GM23338 (cell line): ENCODE data around the gene RBM19. TPM values are rescaled to one million over a fixed set of nuclear protein-coding genes. Genes with fewer than 3 reads are reported as not detected.

Experiments
- ATAC-seq: fragments of 200-7000 bp; cut with Tn5 transposase; 3 replicates; pipeline ENCODE4 v1.9.1; 2020
- DNase-seq: peaks from one replicate; pipeline ENCODE4 v3.0.0-alpha.2; 2015; ENCODE audit warnings: low spot score
- H2AFZ ChIP-seq: fragments of 200-600 bp; sonication (generic); 2 replicates; pipeline ENCODE4 v1.8.0; 2016; ENCODE audit warnings: antibody characterized with exemption, mild to moderate bottlenecking, moderate library complexity
- H3F3A ChIP-seq: fragments of 200-600 bp; sonication (generic); replicated peaks from 2 replicates; pipeline ENCODE4 v1.8.0; 2017; ENCODE audit warnings: antibody characterized with exemption, mixed run types, low read depth
- H3K27ac ChIP-seq: fragments of 200-600 bp; sonication (generic); 2 replicates; pipeline ENCODE4 v1.6.1; 2016; ENCODE audit warnings: low read depth
- H3K27me3 ChIP-seq: fragments of 200-600 bp; sonication (generic); 2 replicates; pipeline ENCODE4 v1.8.0; 2016; ENCODE audit warnings: mild to moderate bottlenecking, mixed run types, moderate library complexity; ENCODE audit not compliant: insufficient read depth
- H3K36me3 ChIP-seq: fragments of 200-600 bp; sonication (generic); 2 replicates; pipeline ENCODE4 v1.8.0; 2016; ENCODE audit warnings: mild to moderate bottlenecking; ENCODE audit not compliant: insufficient read depth
- H3K4me1 ChIP-seq: fragments of 200-600 bp; sonication (generic); 2 replicates; pipeline ENCODE4 v1.8.0; 2016; ENCODE audit warnings: mild to moderate bottlenecking, moderate library complexity; ENCODE audit not compliant: insufficient read depth
- H3K4me2 ChIP-seq: fragments of 200-600 bp; sonication (generic); 2 replicates; pipeline ENCODE4 v1.7.1; 2017; ENCODE audit warnings: mixed run types
- H3K4me3 ChIP-seq: fragments of 200-600 bp; sonication (generic); 2 replicates; pipeline ENCODE4 v1.6.1; 2016; ENCODE audit warnings: mixed run types
- H3K79me2 ChIP-seq: fragments of 200-600 bp; sonication (generic); replicated peaks from 2 replicates; pipeline ENCODE4 v1.8.0; 2017; ENCODE audit warnings: mild to moderate bottlenecking; ENCODE audit not compliant: insufficient read depth
- H3K9me2 ChIP-seq: fragments of 200-600 bp; sonication (generic); 2 replicates; pipeline ENCODE4 v1.8.0; 2017; ENCODE audit not compliant: insufficient read depth
- H4K20me1 ChIP-seq: fragments of 200-600 bp; sonication (generic); replicated peaks from 2 replicates; pipeline ENCODE4 v1.8.0; 2017; ENCODE audit warnings: mild to moderate bottlenecking; ENCODE audit not compliant: insufficient read depth
- H3K27ac Mint-ChIP-seq: 2 replicates; pipeline ENCODE4 v1.8.0; 2020; ENCODE audit warnings: inconsistent platforms, mild to moderate bottlenecking, moderate library complexity, mixed read lengths
- H3K27me3 Mint-ChIP-seq: 3 replicates; pipeline ENCODE4 v1.8.0; 2022; ENCODE audit warnings: low read depth, mild to moderate bottlenecking, moderate library complexity, mixed read lengths, inconsistent platforms; ENCODE audit not compliant: insufficient read depth, poor library complexity
- H3K36me3 Mint-ChIP-seq: 3 replicates; pipeline ENCODE4 v1.8.0; 2021; ENCODE audit warnings: low read depth, mild to moderate bottlenecking, inconsistent platforms, moderate library complexity, mixed read lengths
- H3K4me1 Mint-ChIP-seq: 3 replicates; pipeline ENCODE4 v1.8.0; 2020; ENCODE audit warnings: mild to moderate bottlenecking, inconsistent platforms, mixed read lengths
- H3K4me3 Mint-ChIP-seq: 3 replicates; pipeline ENCODE4 v1.8.0; 2021; ENCODE audit warnings: moderate library complexity, mild to moderate bottlenecking, inconsistent platforms, mixed read lengths
- H3K9me3 Mint-ChIP-seq: 3 replicates; pipeline ENCODE4 v1.8.0; 2020; ENCODE audit warnings: moderate library complexity, mild to moderate bottlenecking, inconsistent platforms, mixed read lengths
- CREB1 ChIP-seq: fragments of 250-450 bp; sonication (Bioruptor Pico); IDR thresholded peaks from 2 replicates; pipeline ENCODE4 v1.5.0; 2020; ENCODE audit warnings: low read depth, mild to moderate bottlenecking, moderate library complexity
- CTCF ChIP-seq, 2 experiments: fragments of 200-600 bp in 1 of 2; sonication (generic) in 1 of 2; conservative IDR thresholded peaks; 2 replicates each; pipeline versions ENCODE4 v1.5.1 to v1.6.1; 2016 to 2017; ENCODE audit warnings: antibody characterized with exemption in 2 of 2, low read depth in 2 of 2, mild to moderate bottlenecking in 2 of 2, moderate library complexity in 1 of 2
- EZH2phosphoT487 ChIP-seq: fragments of 200-600 bp; sonication (generic); IDR thresholded peaks from one replicate; pipeline ENCODE4 v1.8.1; 2018; ENCODE audit warnings: antibody characterized with exemption; ENCODE audit not compliant: unreplicated experiment
- JUNB ChIP-seq: IDR thresholded peaks from one replicate; pipeline ENCODE4 v1.6.1; 2016; ENCODE audit warnings: antibody characterized with exemption; ENCODE audit not compliant: unreplicated experiment
- NANOG ChIP-seq: IDR thresholded peaks from 2 replicates; pipeline ENCODE4 v1.6.1; 2016; ENCODE audit warnings: antibody characterized with exemption, borderline replicate concordance
- POLR2AphosphoS5 ChIP-seq: IDR thresholded peaks from 2 replicates; pipeline ENCODE4 v1.6.1; 2016; ENCODE audit warnings: antibody characterized with exemption, low read depth
- REST ChIP-seq: IDR thresholded peaks from one replicate; pipeline ENCODE4 v1.6.1; 2018; ENCODE audit warnings: antibody characterized with exemption; ENCODE audit not compliant: unreplicated experiment
- STAT1 ChIP-seq: IDR thresholded peaks from one replicate; pipeline ENCODE4 v1.6.1; 2016; ENCODE audit warnings: antibody characterized with exemption; ENCODE audit not compliant: unreplicated experiment
- ZNF114 ChIP-seq: fragments of 250-450 bp; sonication (Bioruptor Pico); IDR thresholded peaks from 2 replicates; pipeline ENCODE4 v1.5.0; 2020; ENCODE audit warnings: mild to moderate bottlenecking, moderate library complexity
- ZNF331 ChIP-seq: fragments of 250-450 bp; sonication (Bioruptor Pico); IDR thresholded peaks from 2 replicates; pipeline ENCODE4 v1.5.0; 2020; ENCODE audit warnings: low read depth, mild to moderate bottlenecking, moderate library complexity
- ZNF462 ChIP-seq: fragments of 250-450 bp; sonication (Bioruptor Pico); IDR thresholded peaks from 2 replicates; pipeline ENCODE4 v1.5.0; 2020; ENCODE audit warnings: mild to moderate bottlenecking, moderate library complexity
- polyA plus RNA-seq: library from polyadenylated mRNA; unstranded; fragments of >200 nt; fragmentation: Nextera tagmentation; extraction: Ambion mirVana; gene quantifications from 2 replicates; pipeline ENCODE4 v1.2.1, GENCODE V29; 2016
- total RNA-seq: library from RNA; depleted of rRNA; stranded (reverse); fragments of >200 nt; shearing (Covaris generic); gene quantifications from 2 replicates; pipeline ENCODE4 v1.2.3, GENCODE V29; 2014

RBM19 gene
- total and polyA plus RNA-seq, 2 experiments from 2014 or later: 43.4 to 56.7 TPM

GRCh38 chr12:113796066-113796827 is 169.9 kb downstream of the RBM19 start:
- DNase-seq (no peak), ATAC-seq (no peak)
- peaks cover 14% of the 10 kb centered on the region for H3K27me3 Mint-ChIP-seq
- TF ChIP-seq CREB1 (CRISPR knock-in tag) (no peak), NANOG (no peak), EZH2phosphoT487 (no peak), ZNF114 (CRISPR knock-in tag) (no peak), STAT1 (no peak), ZNF331 (CRISPR knock-in tag) (no peak), REST (no peak), JUNB (no peak), POLR2AphosphoS5 (no peak), CTCF (conservative IDR thresholded peaks at IDR 0.05; ENCODE audit: low read depth in 2 of 2) (no peak), ZNF462 (CRISPR knock-in tag) (no peak)
- H3K4me3 Mint-ChIP-seq: no peak overlapping the region
- H3K4me1 Mint-ChIP-seq: peaks cover 15% of the 10 kb centered on the region
- H3K9me3 Mint-ChIP-seq: no peaks in the 10 kb centered on the region
- Histone ChIP-seq H3K4me1 (no peaks in the 10 kb centered on the region), H3K27me3 (no peaks in the 10 kb centered on the region), H3K79me2 (no peaks in the 10 kb centered on the region), H3K4me2 (no peak overlapping the region), H3F3A (no peaks in the 10 kb centered on the region), H3K9me2 (no peaks in the 10 kb centered on the region), H4K20me1 (no peaks in the 10 kb centered on the region), H3K36me3 (no peaks in the 10 kb centered on the region), H3K27ac (no peak overlapping the region), H3K4me3 (no peak overlapping the region), H2AFZ (no peak overlapping the region)
- no peak overlapping the region for H3K27ac Mint-ChIP-seq
- no peaks in the 10 kb centered on the region for H3K36me3 Mint-ChIP-seq
